ENCODE results near the gene GLCCI1.

DNA sequence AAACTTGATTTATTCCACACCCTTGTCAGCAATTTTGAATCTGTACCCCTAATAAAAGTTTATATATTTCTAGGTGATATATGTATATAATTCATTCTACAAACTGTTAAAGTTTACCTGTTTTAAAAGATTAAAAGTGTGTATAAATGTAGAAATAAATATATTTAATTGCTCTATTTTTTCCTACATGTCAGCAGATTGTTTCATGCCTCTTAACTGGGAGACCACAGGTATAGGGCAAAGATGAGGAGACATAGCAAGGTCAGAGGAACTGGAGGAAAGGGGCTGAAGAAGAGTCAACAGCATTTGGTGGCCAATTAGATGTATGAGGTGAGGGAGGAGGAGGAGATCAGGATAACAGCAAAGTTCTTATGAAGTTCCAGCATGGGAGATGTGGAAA, 109.8 kb downstream of the GLCCI1 start:
- TF ChIP-seq, protein P1, sequence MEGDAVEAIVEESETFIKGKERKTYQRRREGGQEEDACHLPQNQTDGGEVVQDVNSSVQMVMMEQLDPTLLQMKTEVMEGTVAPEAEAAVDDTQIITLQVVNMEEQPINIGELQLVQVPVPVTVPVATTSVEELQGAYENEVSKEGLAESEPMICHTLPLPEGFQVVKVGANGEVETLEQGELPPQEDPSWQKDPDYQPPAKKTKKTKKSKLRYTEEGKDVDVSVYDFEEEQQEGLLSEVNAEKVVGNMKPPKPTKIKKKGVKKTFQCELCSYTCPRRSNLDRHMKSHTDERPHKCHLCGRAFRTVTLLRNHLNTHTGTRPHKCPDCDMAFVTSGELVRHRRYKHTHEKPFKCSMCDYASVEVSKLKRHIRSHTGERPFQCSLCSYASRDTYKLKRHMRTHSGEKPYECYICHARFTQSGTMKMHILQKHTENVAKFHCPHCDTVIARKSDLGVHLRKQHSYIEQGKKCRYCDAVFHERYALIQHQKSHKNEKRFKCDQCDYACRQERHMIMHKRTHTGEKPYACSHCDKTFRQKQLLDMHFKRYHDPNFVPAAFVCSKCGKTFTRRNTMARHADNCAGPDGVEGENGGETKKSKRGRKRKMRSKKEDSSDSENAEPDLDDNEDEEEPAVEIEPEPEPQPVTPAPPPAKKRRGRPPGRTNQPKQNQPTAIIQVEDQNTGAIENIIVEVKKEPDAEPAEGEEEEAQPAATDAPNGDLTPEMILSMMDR (conservative IDR thresholded peaks at IDR 0.05; ENCODE audit: low read length) = no peak
- no peak for TF ChIP-seq EZH2phosphoT487 (IDR thresholded peaks at IDR 0.05; ENCODE audit: borderline replicate concordance)
